Activated naive CD8-positive, alpha-beta T cell treated with anti-CD3 and anti-CD28 coated beads, Interleukin-2, amount 50 U/mL, for 16 hours (primary cell): ENCODE data around the gene SERPINB12.

ENCODE experiments used
- DNase-seq: peaks from one replicate; pipeline ENCODE4 v3.0.0-alpha.2; 2020; ENCODE audit warnings: low read depth, low spot score

The SERPINB12 gene

GRCh38 chr18:63551769-63552168 lies 9.6 kb downstream of the SERPINB12 start:
- DNase-seq: no peak

GRCh38 chr18:63552581-63552980 lies 10.4 kb downstream of the SERPINB12 start:
- DNase-seq: no peak

GRCh38 chr18:63553081-63553480 lies 10.9 kb downstream of the SERPINB12 start:
- no peak for DNase-seq

DNA sequence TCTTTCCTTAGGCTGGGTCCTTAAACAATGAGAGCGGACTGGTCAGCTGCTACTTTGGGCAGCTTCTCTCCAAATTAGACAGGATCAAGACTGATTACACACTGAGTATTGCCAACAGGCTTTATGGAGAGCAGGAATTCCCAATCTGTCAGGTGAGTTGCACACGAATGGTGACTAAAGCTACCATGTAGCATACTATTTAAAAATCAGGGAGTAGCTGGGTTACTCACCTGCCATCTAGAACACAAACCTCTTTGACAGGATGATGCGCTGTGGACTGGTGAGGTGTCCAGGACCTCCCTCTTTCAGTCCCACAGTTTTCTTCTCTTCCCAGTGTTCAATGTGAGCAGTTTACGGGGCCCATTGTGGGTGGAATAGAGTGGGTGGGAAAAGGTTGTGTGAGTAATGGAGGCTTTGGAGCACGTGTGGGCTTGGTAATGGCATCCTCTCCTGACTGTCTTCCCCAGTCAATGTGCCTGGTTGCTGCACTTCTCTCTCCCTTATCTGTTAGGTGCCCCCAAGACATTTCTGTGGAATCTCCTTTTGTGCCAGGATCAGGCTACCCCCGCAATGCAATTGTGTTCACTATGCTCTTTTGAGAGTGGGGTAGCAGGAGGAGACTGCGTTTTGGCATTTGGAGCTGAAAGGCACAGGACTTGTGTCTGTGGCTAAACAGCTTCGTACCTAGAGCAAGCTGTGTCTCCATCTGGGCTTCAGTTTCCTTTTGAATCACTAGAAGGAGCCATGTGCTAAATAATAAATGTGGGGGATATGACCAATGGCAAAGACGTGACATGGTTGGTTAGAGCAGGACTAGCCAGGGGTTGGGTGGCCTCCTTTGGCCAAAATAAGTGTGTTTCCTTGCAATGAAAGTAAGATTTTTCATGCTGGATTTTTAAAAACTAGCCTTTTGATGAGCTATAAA lies 17.7 kb downstream of the SERPINB12 start:
- no peak for DNase-seq

DNA sequence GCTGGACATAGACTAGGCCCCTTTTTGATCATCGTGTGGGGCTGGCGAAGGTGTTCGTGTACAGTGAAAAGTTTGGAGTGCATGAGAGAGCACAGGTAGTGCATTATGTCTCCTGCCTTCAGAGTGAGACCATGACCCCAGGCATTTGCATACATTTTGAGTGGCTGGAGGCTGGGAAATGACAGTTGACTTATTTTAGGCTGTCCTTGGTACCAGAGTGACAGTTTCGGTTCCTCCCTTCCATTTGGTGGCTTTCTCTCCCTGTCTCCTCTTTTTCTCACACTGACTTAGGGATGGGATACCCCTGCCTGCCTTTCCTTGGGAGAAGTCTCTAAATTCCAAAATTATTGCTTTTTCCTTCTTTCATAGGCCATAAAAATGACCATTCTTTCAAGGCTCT lies 20.1 kb downstream of the SERPINB12 start:
- no peak for DNase-seq

GRCh38 chr18:63564021-63564420 lies 21.9 kb downstream of the SERPINB12 start:
- no peak for DNase-seq

DNA sequence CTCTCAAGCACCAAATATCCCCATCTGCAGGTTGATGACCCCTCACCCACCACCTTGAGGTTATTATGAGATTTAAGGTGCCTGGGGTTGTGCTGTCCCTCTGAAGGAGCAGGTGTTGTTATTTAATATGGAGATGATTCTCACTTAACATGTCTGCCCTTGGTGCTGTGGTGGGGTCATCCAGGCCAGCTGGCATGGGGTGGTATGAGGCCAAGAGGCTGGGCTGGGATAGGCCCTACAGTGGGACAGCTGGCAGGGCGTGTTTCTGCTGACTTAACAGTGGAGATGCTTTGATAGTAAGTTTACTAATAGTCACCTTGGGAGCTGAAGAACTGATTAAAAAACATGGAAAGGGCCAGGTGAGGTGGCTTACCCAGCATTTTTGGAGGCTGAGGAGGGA lies 22.4 kb downstream of the SERPINB12 start:
- DNase-seq: no peak

DNA sequence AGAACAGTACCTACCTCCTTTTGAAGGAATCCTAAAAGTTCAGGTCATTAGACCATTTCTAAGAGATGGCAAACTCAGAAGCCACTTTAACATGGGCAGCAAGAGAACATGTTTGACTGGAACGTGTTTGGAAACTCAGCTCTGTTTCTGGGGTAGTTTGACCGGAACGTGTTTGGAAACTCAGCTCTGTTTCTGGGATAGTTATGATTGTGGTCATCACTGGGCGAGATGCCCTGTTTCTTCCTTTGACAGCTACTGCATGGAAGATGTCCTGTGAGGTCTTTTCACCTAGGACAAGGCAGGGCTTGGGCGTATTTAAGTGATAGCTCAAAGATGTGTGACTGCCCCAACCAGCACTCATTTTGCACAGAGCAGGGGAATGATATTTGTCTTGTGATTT lies 25.1 kb downstream of the SERPINB12 start:
- no peak for DNase-seq

GRCh38 chr18:63567825-63568224 lies 25.7 kb downstream of the SERPINB12 start:
- no peak for DNase-seq

DNA sequence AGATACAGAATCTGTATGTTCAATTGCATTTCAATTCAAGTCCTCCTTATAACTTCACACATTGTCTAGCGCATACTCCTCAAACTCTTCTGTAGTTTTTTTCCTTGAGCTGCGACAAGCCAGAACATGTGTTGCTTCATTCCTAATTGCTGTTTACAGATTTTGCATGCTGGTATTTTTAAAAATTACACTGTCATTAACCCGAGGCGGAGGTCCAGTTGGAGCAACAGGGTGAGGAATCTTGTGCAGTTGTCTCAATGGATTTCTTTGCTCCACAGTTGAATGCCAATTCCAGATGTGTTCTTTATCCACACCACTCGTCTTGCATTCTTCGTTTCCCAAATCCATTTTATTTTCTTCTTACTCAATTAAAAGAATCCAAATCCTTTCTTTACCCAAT lies 28.6 kb downstream of the SERPINB12 start:
- DNase-seq: no peak

DNA sequence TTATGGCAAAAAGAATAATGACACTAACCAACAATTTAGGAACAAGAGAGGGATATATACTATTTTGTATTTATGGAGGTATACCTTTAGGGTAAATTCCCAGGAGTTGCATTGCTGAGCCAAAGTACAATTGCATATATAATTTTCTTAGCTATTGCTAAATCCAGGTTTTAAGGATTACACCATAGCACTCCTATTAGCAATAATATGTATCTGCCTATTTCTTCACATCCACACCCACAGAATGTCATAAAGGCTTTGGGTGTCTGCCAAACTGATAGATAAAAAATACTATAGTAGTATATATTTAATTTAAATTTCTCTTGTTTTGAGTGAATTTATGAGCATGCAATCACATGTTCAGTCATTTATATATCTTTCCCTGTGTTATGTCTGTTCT lies 33.5 kb downstream of the SERPINB12 start:
- no peak for DNase-seq

GRCh38 chr18:63578357-63578958 lies 36.3 kb downstream of the SERPINB12 start:
- no peak for DNase-seq

- DNase-seq: no peak
These were observed 37.4 kb downstream of the SERPINB12 start for GRCh38 chr18:63579616-63580015.

DNA sequence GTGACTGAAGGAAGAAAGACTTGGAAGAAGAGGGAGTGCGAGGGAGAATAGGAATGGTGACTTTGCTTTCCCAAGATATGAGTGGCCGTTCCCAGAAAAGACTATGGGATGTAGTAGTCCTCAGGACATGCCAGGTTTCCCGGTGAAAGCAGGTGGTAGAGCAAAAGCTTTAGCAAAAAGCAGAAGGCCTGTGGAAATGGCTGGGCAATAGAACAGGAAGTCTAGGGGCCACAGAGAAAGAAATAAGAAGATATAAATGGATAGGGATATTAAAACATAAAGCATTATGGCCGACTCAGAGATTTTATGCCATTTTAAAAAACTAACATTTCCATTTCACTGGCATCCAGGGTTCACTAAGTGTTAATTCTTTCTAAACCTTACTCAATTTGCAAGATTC lies 43.8 kb downstream of the SERPINB12 start:
- no peak for DNase-seq

DNA sequence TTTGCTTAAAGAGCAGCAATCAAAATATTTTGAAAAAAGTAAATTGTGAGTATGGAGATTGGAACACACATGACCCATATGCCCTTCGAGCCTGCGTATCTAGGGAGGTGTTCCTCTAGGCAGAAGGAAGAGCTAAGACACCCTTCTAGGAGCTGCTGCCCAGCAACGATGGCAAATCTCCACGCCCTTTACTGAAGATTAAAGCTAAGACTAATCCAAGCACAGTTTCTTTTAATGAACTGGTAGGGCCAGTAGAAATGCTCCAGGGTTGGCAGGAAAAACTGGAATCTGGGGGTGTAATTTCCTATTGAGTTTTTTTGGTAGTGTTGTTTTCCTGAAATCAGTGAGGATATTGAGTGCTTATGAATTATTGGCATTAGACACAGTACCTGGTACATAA lies 44.3 kb downstream of the SERPINB12 start:
- DNase-seq: no peak

DNA sequence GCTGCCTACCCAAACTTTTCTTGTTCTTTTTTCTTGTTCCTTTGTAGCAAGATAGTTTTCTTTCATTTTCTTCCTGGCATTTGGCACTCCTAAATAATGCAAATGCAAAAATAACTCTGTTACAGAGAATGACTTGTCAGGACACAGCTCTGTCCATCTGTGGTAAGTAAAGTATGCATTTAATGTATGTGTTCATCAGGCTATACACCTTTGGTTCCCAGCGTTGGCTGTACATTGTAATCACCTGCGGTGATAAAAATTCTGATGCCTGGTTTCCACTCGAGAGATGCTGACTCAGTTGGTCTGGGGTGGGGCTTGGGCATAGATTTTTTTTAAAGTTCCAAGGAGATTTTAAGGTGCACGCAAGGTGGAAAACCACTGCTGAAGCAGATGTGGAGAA lies 44.8 kb downstream of the SERPINB12 start, which contains the start of gene SERPINB13:
Gene SERPINB13, plus strand, starts transcription at position 378 of the 400 bp plus-strand sequence. CDS start 1,325 bp downstream, outside the sequence.
- DNase-seq: no peak

- no peak for DNase-seq
These were observed 46.7 kb downstream of the SERPINB12 start for GRCh38 chr18:63588909-63589308.

- DNase-seq: no peak
These were observed 48.2 kb downstream of the SERPINB12 start for GRCh38 chr18:63590373-63590772.

DNA sequence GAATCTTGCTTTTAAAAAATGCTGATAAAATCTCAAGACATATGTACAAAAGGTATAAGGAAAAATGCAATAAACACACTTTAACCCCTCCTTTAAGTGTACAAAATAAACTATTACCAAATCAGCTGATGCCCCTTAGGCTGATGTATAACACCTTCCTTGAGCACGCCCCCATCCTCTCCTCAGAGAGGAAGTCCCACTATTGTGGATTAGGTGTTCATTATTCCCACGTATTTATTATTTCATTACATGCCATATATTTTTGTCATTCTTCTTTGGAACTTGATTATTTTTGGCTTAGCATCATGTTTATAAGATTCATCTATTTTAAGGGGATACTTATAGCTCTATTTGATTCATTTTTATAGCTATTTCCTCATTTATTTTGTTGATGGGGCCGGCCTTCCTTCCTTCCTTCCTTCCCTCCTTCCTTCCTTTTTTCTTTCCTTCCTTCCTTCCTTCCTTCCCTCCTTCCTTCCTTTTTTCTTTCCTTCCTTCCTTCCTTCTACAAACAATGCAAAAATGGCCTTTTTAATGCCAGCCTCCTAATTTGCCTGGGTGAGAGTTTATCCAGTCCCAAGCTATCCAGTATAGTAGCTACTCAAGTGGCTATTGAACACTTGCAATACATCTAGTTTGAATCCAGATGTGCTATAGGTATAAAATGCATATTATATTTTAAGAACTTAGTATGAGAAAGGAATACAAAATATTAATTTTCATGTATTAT lies 49.0 kb downstream of the SERPINB12 start:
- DNase-seq: no peak

- no peak for DNase-seq
These were observed 49.6 kb downstream of the SERPINB12 start for GRCh38 chr18:63591725-63592124.

- DNase-seq: no peak
These were observed 50.3 kb downstream of the SERPINB12 start for GRCh38 chr18:63592471-63592870.

GRCh38 chr18:63596964-63597363 lies 54.8 kb downstream of the SERPINB12 start:
- no peak for DNase-seq
